Right atrium auricular region (tissue), 2 donors: Measurements from ENCODE around the gene PDE4DIP. TPM values are rescaled to one million over a fixed set of nuclear protein-coding genes. Genes with fewer than 3 reads are reported as not detected.
"Not testable (repeated sequence)": the region's sequence is repeated elsewhere in the genome, so short reads cannot be mapped to it uniquely, and the experiment has no call there.

Experiments used
- DNase-seq: peaks from one replicate; pipeline ENCODE4 v3.0.0-alpha.2; 2019; ENCODE audit warnings: low spot score
- H3K27ac ChIP-seq, 2 donors: fragments of 200-600 bp; sonication (generic); 1 replicate in 1 of 2; 2 replicates in 1 of 2; pipeline ENCODE4 v1.5.1; 2016 to 2019
- H3K27me3 ChIP-seq, 2 donors: fragments of 200-600 bp; sonication (generic); one replicate each; pipeline versions ENCODE4 v1.5.1 to v1.6.0; 2017 to 2019
- H3K36me3 ChIP-seq: fragments of 200-600 bp; sonication (generic); one replicate; pipeline ENCODE4 v1.5.1; 2016
- H3K4me1 ChIP-seq, 2 donors: fragments of 200-600 bp; sonication (generic); one replicate each; pipeline versions ENCODE4 v1.5.1 to v1.6.0; 2017 to 2019
- H3K4me3 ChIP-seq, 2 donors: fragments of 200-600 bp; sonication (generic); 1 replicate in 1 of 2; 2 replicates in 1 of 2; pipeline ENCODE4 v1.5.1; 2017 to 2019; ENCODE audit warnings: mild to moderate bottlenecking in 1 of 2, moderate library complexity in 1 of 2
- H3K9me3 ChIP-seq, 2 donors: fragments of 200-600 bp; sonication (generic); one replicate each; pipeline ENCODE4 v1.5.1; 2019
- total RNA-seq, 2 donors: library from RNA; depleted of rRNA; stranded (reverse); fragments of >200 nt; gene quantifications; one replicate each; pipeline ENCODE4 v1.1.0, GENCODE V29; 2016

Gene PDE4DIP
- total RNA-seq, 2 donors from 2014 or later = 722 to 982 TPM

DNA sequence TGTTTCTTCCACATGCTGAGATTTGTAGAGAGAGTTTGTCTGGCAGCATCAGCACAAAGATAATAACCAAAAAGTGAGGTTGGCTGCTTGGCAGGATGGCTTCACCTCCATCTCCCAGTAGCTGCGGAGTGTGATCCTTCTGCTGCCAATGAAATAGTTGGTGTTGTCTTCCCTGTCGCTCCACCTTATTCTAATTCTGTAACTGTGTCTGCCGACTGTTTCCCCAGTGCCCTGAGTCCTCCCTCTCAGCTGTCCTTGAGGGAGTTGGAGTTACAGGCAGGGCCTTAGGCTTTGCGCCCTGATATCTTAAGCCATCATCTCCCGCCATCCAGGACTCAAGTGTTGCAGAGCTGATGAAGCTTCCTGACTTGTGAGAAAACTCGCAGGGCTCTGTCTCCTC is 153.2 kb downstream of the PDE4DIP start:
- H3K4me3 ChIP-seq, H3K9me3 ChIP-seq, H3K4me1 ChIP-seq, H3K27ac ChIP-seq, H3K27me3 ChIP-seq, H3K36me3 ChIP-seq, DNase-seq: not testable (repeated sequence)

DNA sequence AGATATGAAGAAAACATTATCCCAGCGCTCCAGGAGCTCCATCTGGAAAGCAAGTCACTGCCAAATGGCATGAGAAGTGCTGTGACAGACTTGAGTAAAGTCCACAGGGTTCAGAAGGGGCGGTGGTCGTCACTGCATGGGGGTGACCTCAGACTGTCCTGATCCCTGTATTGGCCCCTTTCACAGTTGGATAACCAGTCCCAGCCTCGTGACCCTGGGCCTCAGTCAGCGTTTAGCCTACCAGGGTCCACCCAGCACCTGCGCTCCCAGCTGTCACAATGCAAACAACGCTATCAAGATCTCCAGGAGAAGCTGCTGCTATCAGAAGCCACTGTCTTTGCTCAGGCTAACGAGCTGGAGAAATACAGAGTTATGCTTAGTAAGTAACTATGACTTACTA is 158.4 kb downstream of the PDE4DIP start:
- not testable (repeated sequence) for H3K9me3 ChIP-seq, DNase-seq, H3K4me3 ChIP-seq, H3K27ac ChIP-seq, H3K4me1 ChIP-seq, H3K36me3 ChIP-seq, H3K27me3 ChIP-seq

DNA sequence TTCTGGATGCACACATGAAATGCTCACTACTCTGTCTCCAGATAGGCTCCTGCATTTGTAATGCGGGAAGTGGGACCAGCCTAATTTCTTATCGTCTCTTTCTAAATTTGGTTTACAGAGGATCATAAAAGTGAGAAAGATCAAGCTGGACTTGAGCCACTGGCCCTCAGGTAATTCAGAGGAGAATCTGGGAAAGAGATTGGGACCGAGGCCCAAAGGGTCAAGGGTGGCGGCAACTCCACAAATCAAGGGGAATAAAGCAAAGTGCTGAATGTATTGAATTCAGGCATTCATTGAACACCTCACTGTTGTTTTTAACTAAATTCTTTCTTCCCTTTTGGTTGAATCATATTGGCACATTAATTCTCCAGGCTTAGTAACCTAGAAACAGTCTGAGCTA is 164.1 kb downstream of the PDE4DIP start:
- H3K36me3 ChIP-seq, DNase-seq, H3K27me3 ChIP-seq, H3K27ac ChIP-seq, H3K9me3 ChIP-seq, H3K4me3 ChIP-seq, H3K4me1 ChIP-seq: not testable (repeated sequence)

DNA sequence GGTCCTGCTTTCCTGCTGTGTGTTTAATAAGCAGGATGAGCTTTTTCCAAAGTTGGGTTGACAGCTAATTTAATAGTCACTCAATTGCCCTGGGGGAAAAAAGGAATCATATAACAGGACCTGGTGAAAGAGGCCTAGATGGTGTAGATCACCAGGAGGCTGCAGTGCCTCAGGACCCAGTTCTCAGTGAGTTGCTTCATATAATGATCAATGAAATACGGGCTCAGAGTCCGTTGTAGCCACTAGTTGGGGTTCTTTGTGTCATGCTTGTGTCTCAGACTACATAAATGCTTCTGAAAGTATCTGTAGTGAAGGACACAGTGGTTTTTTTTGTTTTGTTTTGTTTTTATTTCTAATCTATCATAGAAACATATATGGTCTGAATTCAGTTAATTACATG is 164.5 kb downstream of the PDE4DIP start:
- H3K27me3 ChIP-seq, H3K27ac ChIP-seq, H3K4me1 ChIP-seq, H3K4me3 ChIP-seq, DNase-seq, H3K36me3 ChIP-seq, H3K9me3 ChIP-seq: not testable (repeated sequence)

DNA sequence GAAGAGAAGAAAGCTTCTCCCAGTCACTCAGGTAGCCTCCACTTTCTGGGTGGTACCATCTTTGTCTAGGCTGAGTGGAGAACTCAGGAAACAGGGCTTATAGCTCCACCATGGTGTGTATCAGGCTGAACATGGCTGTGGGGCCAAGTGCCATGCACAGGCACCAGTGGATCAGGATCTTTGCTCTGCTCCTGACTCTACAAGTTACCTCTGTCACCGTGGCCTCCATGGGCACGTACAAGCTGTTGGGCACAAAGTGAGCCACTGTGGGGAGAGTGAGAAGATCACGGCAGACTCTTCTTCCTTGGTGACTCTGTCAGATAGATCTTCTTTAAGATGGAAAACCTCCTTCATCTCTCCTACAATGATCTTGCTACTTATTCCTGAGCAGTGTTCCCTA is 165.5 kb downstream of the PDE4DIP start:
- DNase-seq, H3K27me3 ChIP-seq, H3K9me3 ChIP-seq, H3K4me3 ChIP-seq, H3K27ac ChIP-seq, H3K4me1 ChIP-seq, H3K36me3 ChIP-seq: not testable (repeated sequence)

DNA sequence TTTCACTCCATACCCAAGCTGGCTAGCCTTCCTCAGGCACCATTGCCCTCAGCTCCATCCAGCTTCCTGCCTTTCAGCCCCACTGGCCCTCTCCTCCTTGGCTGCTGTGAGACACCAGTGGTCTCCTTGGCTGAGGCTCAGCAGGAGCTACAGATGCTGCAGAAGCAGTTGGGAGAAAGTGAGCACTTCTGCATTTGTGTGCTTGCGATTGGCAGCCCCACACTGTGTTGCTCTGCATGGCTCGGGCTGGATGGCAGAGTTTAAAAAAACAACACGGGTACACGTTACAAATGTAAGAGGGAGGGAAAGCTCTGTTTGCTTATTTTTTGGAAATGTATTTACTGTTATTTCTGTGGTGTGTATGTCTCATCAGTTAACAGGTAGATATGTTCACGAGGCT is 168.4 kb downstream of the PDE4DIP start:
- not testable (repeated sequence) for H3K27ac ChIP-seq, H3K9me3 ChIP-seq, H3K4me3 ChIP-seq, DNase-seq, H3K27me3 ChIP-seq, H3K4me1 ChIP-seq, H3K36me3 ChIP-seq

DNA sequence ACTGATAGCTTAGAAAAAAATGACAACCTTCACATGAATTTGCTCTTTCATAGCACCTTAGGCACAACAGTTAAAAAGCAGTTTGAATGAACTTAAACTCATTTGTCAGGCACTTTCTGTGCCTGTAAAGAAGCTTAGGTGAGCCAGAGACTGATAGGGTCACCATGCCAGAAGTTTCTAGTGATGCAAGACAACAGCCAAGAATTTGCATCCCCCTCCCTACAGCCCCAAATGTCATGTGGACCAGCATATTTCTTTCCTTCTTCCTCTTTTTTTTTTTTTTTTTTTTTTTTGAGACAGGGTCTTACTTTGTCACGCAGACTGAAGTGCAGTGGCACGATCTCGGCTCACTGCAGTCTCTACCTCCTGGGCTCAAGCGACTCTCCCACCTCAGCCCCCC is 169.3 kb downstream of the PDE4DIP start:
- H3K4me1 ChIP-seq, H3K27me3 ChIP-seq, DNase-seq, H3K9me3 ChIP-seq, H3K27ac ChIP-seq, H3K36me3 ChIP-seq, H3K4me3 ChIP-seq: not testable (repeated sequence)

DNA sequence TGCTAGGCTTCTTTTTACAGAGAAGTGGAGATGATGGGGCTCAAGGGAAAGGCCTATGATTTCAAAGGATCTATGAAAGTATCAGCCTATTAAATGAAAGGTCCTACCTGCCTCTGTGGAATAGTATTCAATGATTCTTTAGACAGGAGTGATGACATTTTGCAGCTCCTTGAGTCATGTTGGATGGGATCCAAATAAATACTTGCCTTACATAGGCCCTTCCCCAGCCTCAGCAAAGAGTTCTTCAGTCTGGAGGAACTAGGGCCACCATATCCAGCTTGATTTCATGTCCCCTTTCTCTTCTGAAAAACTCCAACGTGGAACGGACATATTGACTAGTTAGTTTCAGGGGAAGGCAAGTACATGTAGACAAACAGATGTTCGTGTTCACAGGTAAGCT is 171.3 kb downstream of the PDE4DIP start:
- not testable (repeated sequence) for H3K4me3 ChIP-seq, H3K36me3 ChIP-seq, H3K27ac ChIP-seq, H3K4me1 ChIP-seq, H3K27me3 ChIP-seq, H3K9me3 ChIP-seq, DNase-seq

DNA sequence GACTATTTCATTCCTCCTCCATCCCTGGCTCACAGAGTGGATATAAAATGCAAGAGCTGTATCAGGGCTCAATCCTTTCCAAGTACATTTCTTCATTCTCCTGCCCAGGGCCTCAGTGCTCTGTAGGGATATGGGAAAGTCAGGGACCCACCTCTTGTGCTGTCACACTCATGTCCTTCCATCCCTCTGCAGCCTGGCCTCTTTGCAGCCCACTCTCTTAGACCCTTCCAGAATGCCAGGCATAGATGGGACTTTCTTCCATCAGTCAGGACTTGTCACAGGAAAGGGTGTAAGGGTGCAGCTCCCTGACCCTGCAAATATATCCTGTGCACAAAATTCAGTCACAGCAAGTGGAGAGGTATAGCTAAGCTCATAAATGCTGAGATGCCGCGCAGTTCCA is 172.4 kb downstream of the PDE4DIP start:
- not testable (repeated sequence) for H3K36me3 ChIP-seq, H3K27me3 ChIP-seq, H3K9me3 ChIP-seq, H3K4me1 ChIP-seq, DNase-seq, H3K27ac ChIP-seq, H3K4me3 ChIP-seq

DNA sequence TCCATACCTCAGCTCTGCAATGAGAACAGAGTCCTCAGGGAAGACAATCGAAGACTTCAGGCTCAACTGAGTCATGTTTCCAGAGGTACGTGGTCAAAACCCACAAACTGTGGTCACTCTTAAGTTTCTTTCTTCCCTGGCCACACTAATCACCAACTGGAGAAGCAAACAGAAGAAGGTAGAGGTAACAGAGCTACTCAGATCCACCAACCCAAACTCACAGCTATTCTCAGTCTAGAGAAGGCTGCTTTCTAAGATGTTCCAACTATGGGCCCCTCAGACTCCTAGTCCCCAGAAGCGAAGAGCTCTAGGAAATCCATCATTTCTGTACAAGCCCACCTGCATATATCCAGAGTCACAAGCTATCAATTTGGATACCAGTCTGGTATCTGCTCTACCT is 174.3 kb downstream of the PDE4DIP start:
- not testable (repeated sequence) for H3K27ac ChIP-seq, DNase-seq, H3K27me3 ChIP-seq, H3K4me3 ChIP-seq, H3K36me3 ChIP-seq, H3K4me1 ChIP-seq, H3K9me3 ChIP-seq

DNA sequence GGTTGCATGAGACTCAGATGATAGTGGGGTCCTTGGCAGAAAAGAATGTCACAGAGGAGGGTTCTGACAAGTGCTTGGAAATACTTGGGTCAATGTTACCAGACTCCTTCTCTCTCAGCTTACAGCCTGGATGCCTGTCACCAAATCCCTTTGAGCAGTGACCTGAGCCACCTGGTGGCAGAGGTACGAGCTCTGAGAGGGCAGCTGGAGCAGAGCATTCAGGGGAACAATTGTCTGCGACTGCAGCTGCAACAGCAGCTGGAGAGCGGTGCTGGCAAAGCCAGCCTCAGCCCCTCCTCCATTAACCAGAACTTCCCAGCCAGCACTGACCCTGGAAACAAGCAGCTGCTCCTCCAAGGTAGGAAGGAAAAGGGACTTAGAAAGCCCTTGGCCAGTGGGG is 180.1 kb downstream of the PDE4DIP start:
- DNase-seq, H3K27me3 ChIP-seq, H3K4me1 ChIP-seq, H3K9me3 ChIP-seq, H3K36me3 ChIP-seq, H3K27ac ChIP-seq, H3K4me3 ChIP-seq: not testable (repeated sequence)

DNA sequence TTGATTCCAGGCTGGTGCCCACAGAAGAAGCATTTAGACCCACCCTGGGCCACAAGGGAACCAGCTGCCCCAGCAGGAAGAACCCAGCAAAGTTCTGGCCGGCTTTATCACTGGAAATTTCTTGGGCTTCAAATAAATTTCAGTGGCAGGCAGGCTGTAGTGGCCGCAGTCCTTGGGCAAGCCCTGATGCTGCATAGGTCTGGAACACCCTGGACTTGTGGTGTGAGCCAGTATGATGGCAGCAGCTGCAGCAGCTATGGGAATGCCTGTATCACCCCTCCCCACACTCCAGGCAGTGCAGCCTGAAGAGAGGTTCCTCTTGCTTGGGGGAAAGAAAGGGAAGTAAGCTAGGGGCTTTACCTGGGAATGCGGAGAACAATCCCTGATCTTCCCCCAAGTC is 189.7 kb downstream of the PDE4DIP start:
- not testable (repeated sequence) for H3K9me3 ChIP-seq, H3K27me3 ChIP-seq, H3K36me3 ChIP-seq, H3K4me3 ChIP-seq, H3K27ac ChIP-seq, H3K4me1 ChIP-seq, DNase-seq

DNA sequence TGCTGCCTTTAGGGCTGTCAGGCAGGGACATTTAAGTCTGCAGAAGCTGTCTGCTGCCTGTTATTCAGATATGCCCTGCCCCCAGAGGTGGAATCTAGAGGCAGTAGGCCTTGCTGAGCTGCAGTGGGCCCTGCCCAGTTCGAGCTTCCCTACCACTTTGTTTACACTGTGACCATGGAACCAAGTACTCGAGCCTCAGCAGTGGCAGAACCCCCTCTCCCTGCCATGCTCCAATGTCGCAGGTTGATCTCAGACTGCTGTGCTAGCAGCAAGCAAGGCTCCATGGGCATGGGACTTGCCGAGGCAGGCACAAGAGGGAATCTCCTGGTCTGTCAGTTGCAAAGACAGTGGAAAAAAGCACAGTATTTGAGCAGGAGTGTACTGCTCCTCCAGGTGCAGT is 198.8 kb downstream of the PDE4DIP start:
- not testable (repeated sequence) for DNase-seq, H3K9me3 ChIP-seq, H3K4me1 ChIP-seq, H3K4me3 ChIP-seq, H3K27ac ChIP-seq, H3K27me3 ChIP-seq, H3K36me3 ChIP-seq

DNA sequence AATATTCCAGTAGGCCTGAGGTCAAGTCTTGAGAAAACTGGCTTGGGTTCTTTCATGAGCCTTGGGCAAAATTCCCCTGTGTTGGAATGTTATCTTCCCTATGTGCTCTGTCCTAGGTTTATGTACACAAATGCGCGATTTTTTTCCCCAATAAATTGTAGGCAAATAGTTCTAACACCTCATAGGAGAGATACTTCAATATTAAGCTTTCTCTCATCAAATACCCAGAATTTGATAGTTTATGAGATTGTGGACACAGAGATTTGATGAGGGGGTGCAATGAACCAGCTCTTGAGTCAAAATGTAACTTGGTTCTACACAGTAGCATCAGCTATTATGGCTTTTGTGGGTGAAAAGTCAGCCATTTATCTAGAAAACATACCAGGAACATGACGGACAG is 220.4 kb downstream of the PDE4DIP start:
- not testable (repeated sequence) for H3K27me3 ChIP-seq, DNase-seq, H3K27ac ChIP-seq, H3K4me1 ChIP-seq, H3K9me3 ChIP-seq, H3K4me3 ChIP-seq, H3K36me3 ChIP-seq
